ENCODE data around the gene RPL10A. TPM values are rescaled to one million over a fixed set of nuclear protein-coding genes. Genes with fewer than 3 reads are reported as not detected.

Gene RPL10A
- polyA plus RNA-seq (2011; rRNA removed) (1,645 and 1,707 TPM in 2 replicates), polyA plus RNA-seq (2017; fragmentation: RNase III; extraction: RNeasy Plus Mini Kit Qiagen cat#74134 plus additional on column Dnase treatment) (1,150 to 1,165 TPM (median 1,153 TPM) in 3 replicates), polyA minus RNA-seq (2011; rRNA and poly(A)+ RNA removed) (531 and 595 TPM in 2 replicates)
- polyA plus RNA-seq (2012; cell fraction: cytosol; rRNA removed), result 2,133 and 2,619 TPM in 2 replicates
- 821 and 1,209 TPM in 2 replicates for polyA plus RNA-seq (2012; cell fraction: nucleus; rRNA removed)

DNA sequence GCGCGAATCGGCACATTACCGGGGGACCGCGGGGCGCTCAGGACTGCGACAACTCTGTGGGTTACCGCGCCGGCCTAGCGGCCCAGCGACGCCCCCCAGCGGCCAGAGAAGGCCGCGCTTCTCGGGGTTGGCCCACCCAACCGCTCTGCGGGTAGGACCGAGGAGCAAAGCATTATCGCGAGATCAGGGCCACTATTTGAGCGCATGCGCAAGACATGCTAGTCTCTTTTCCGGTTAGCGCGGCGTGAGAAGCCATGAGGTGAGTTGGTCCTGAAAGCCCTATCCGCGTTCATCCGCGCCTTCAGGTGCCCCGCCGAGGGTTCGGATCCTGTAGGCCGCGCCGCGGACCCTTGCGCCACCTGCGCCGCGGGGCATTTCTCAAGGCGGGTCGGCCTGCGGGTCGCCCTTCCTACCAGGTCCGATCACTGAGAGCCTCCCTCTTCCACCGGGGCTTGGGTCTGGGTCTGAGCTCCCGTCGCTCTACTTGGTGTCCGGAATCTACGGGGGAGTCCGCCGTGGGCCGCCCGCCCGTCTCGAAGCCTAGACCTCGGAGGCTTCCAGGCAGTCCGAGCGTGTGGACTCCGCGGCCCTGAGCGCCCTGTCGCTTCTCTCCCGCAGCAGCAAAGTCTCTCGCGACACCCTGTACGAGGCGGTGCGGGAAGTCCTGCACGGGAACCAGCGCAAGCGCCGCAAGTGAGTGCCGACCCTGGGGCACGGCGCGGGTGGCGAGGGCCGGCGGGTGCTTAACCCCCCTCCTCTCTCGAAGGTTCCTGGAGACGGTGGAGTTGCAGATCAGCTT is at the start of gene RPL10A:
Gene RPL10A, plus strand, starts transcription at position 221 of the 799 bp plus-strand sequence. Its CDS starts 34 bp downstream, at position 255.
- ChIA-PET CTCF (interaction anchor here (0.6 to 5.3 kb wide), 12 partner anchors 13 to 258 kb away, joined by 3 to 48 read pairs (median 3); partner anchors contain the start of genes FANCE and PPARD), POLR2A (interaction anchor here (0.8 to 1.0 kb wide), 2 partner anchors 108 to 126 kb away, joined by 3 to 4 read pairs; no protein-coding TSS in a partner anchor)
- 2% methylated on average over 12 of the region's 86 CpGs for WGBS (ENCODE audit: missing lambda C conversion rate)
- peak within 1 kb of the TSS; percentile 97 to 98 for H3K27ac ChIP-seq
- H3K4me2 ChIP-seq, result peak within 1 kb of the TSS; percentile 98
- peak; percentile 73 to 95 for DNase-seq (ENCODE audit: low read depth in 1 of 2, low spot score in 1 of 2)
- H3K9me3 ChIP-seq, result no peaks in the 10 kb centered on the region
- peak; percentile 86 to 90 for ATAC-seq
- no peak for FAIRE-seq
- peak within 1 kb of the TSS; percentile 99 for H3K4me3 ChIP-seq
- H3K4me1 ChIP-seq, result peaks cover 33% of the 10 kb centered on the region
- TF ChIP-seq EHF (CRISPR knock-in tag; IDR thresholded peaks at IDR 0.05) (no peak), PHF8 (IDR thresholded peaks at IDR 0.05; ENCODE audit: borderline replicate concordance, low read depth) (peak; percentile 78), RFX5 (IDR thresholded peaks at IDR 0.05) (no peak), CBX8 (IDR thresholded peaks at IDR 0.05) (no peak), EHMT2 (IDR thresholded peaks at IDR 0.05; ENCODE audit: low read depth) (no peak), FOSB (CRISPR knock-in tag; IDR thresholded peaks at IDR 0.05) (no peak), CBX2 (IDR thresholded peaks at IDR 0.05; ENCODE audit: borderline replicate concordance, low read depth) (no peak), RNF2 (IDR thresholded peaks at IDR 0.05; ENCODE audit: borderline replicate concordance, low read depth) (no peak), CEBPB (IDR thresholded peaks at IDR 0.05) (peak in 1 of 2 experiments; percentile 43; a peak in 1 of 4 replicates), POLR2A (IDR thresholded peaks at IDR 0.05; ENCODE audit: low read length) (peak; percentile 99), ZFP36 (IDR thresholded peaks at IDR 0.05; ENCODE audit: borderline replicate concordance, partially characterized antibody) (no peak), RCOR1 (IDR thresholded peaks at IDR 0.05; ENCODE audit: low read depth, low read length) (no peak), SMC3 (IDR thresholded peaks at IDR 0.05) (peak; percentile 64), HDAC2 (IDR thresholded peaks at IDR 0.05) (no peak), ZNF302 (CRISPR knock-in tag; IDR thresholded peaks at IDR 0.05) (no peak), ZC3H11A (IDR thresholded peaks at IDR 0.05) (no peak), KDM1A (IDR thresholded peaks at IDR 0.05; ENCODE audit: low read depth) (no peak), TP53 (CRISPR knock-in tag; IDR thresholded peaks at IDR 0.05) (no peak), HOXA7 (CRISPR knock-in tag; IDR thresholded peaks at IDR 0.05) (no peak), HEYL (CRISPR knock-in tag; IDR thresholded peaks at IDR 0.05) (no peak), MAFK (IDR thresholded peaks at IDR 0.05; ENCODE audit: partially characterized antibody) (no peak), ZSCAN20 (CRISPR knock-in tag; IDR thresholded peaks at IDR 0.05) (no peak), POLR2AphosphoS2 (conservative IDR thresholded peaks at IDR 0.05; ENCODE audit: low read length) (no peak), ESRRA (IDR thresholded peaks at IDR 0.05; ENCODE audit: borderline replicate concordance, low read length) (no peak), SREBF2 (IDR thresholded peaks at IDR 0.05) (no peak), NPAS2 (CRISPR knock-in tag; IDR thresholded peaks at IDR 0.05; ENCODE audit: borderline replicate concordance) (no peak), CHD2 (IDR thresholded peaks at IDR 0.05; ENCODE audit: low read length, partially characterized antibody) (peak; percentile 99), GATA3 (IDR thresholded peaks at IDR 0.05; ENCODE audit: borderline replicate concordance) (peak; percentile 63), EP300 (IDR thresholded peaks at IDR 0.05) (no peak), TFCP2L1 (CRISPR knock-in tag; IDR thresholded peaks at IDR 0.05) (no peak), JUN (IDR thresholded peaks at IDR 0.05) (peak; percentile 90 to 99), NFE2L2 (conservative IDR thresholded peaks at IDR 0.05; ENCODE audit: low read length) (no peak), MAZ (IDR thresholded peaks at IDR 0.05; ENCODE audit: borderline replicate concordance, low read depth, low read length) (no peak), MYC (IDR thresholded peaks at IDR 0.05; ENCODE audit: borderline replicate concordance, low read length) (peak; percentile 94)
- TF ChIP-seq, protein P1, sequence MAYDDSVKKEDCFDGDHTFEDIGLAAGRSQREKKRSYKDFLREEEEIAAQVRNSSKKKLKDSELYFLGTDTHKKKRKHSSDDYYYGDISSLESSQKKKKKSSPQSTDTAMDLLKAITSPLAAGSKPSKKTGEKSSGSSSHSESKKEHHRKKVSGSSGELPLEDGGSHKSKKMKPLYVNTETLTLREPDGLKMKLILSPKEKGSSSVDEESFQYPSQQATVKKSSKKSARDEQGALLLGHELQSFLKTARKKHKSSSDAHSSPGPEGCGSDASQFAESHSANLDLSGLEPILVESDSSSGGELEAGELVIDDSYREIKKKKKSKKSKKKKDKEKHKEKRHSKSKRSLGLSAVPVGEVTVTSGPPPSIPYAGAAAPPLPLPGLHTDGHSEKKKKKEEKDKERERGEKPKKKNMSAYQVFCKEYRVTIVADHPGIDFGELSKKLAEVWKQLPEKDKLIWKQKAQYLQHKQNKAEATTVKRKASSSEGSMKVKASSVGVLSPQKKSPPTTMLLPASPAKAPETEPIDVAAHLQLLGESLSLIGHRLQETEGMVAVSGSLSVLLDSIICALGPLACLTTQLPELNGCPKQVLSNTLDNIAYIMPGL (CRISPR knock-in tag; IDR thresholded peaks at IDR 0.05; ENCODE audit: borderline replicate concordance), result no peak
- TF ChIP-seq, protein P2, sequence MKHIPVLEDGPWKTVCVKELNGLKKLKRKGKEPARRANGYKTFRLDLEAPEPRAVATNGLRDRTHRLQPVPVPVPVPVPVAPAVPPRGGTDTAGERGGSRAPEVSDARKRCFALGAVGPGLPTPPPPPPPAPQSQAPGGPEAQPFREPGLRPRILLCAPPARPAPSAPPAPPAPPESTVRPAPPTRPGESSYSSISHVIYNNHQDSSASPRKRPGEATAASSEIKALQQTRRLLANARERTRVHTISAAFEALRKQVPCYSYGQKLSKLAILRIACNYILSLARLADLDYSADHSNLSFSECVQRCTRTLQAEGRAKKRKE (CRISPR knock-in tag; IDR thresholded peaks at IDR 0.05; ENCODE audit: low read depth), result no peak
- TF ChIP-seq, protein P3, sequence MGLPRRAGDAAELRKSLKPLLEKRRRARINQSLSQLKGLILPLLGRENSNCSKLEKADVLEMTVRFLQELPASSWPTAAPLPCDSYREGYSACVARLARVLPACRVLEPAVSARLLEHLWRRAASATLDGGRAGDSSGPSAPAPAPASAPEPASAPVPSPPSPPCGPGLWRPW (IDR thresholded peaks at IDR 0.05), result no peak
- TF ChIP-seq, protein P4, sequence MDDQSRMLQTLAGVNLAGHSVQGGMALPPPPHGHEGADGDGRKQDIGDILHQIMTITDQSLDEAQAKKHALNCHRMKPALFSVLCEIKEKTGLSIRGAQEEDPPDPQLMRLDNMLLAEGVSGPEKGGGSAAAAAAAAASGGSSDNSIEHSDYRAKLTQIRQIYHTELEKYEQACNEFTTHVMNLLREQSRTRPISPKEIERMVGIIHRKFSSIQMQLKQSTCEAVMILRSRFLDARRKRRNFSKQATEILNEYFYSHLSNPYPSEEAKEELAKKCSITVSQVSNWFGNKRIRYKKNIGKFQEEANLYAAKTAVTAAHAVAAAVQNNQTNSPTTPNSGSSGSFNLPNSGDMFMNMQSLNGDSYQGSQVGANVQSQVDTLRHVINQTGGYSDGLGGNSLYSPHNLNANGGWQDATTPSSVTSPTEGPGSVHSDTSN (IDR thresholded peaks at IDR 0.05), result no peak
- TF ChIP-seq, protein P5, sequence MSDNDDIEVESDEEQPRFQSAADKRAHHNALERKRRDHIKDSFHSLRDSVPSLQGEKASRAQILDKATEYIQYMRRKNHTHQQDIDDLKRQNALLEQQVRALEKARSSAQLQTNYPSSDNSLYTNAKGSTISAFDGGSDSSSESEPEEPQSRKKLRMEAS (IDR thresholded peaks at IDR 0.05), result peak; percentile 98

All from A549 (cell line).